WTC11 (cell line): ENCODE measurements around the gene TEAD1. TPM values are rescaled to one million over a fixed set of nuclear protein-coding genes. Genes with fewer than 3 reads are reported as not detected.

ENCODE experiments used
- ATAC-seq: fragments of 200-7000 bp; cut with Tn5 transposase; 2 replicates; pipeline ENCODE4 v1.10.0; 2021; ENCODE audit warnings: mild to moderate bottlenecking, moderate library complexity
- CTCF ChIA-PET: fragments of 300-600 bp; sonication (Branson Sonifier 250); formaldehyde crosslinking; loops from one replicate; lab custom pipeline; 2021; ENCODE audit warnings: antibody characterized with exemption; lab: Charles Lee
- POLR2A ChIA-PET: fragments of 350-600 bp; sonication (Branson Sonifier 250); formaldehyde crosslinking; loops from one replicate; lab custom pipeline; 2021; ENCODE audit warnings: antibody characterized with exemption; lab: Charles Lee
- DNase-seq: peaks from one replicate; pipeline ENCODE4 v3.0.0; 2021; ENCODE audit warnings: low spot score
- H3K27ac Mint-ChIP-seq: 2 replicates; pipeline ENCODE4 v1.8.0; 2021; ENCODE audit warnings: mixed read lengths
- H3K27me3 Mint-ChIP-seq: 2 replicates; pipeline ENCODE4 v1.8.0; 2021; ENCODE audit warnings: low read depth, mild to moderate bottlenecking, moderate library complexity, mixed read lengths
- H3K36me3 Mint-ChIP-seq: 2 replicates; pipeline ENCODE4 v1.8.0; 2021; ENCODE audit warnings: mixed read lengths
- H3K4me1 Mint-ChIP-seq: 2 replicates; pipeline ENCODE4 v1.8.0; 2022; ENCODE audit warnings: mixed read lengths
- H3K4me3 Mint-ChIP-seq: 2 replicates; pipeline ENCODE4 v1.8.0; 2021; ENCODE audit warnings: mild to moderate bottlenecking, moderate library complexity, mixed read lengths
- H3K9me3 Mint-ChIP-seq: 2 replicates; pipeline ENCODE4 v1.8.0; 2021; ENCODE audit warnings: mixed read lengths
- AFF4 ChIP-seq: sonication (generic); formaldehyde crosslinking; IDR thresholded peaks from 2 replicates; pipeline ENCODE4 v1.8.1; 2023; ENCODE audit warnings: mild to moderate bottlenecking, missing genetic modification reagents, borderline replicate concordance
- AR ChIP-seq: fragments of 250-450 bp; sonication (Bioruptor Pico); IDR thresholded peaks from 2 replicates; pipeline ENCODE4 v1.9.0; 2021; ENCODE audit warnings: mild to moderate bottlenecking
- ARID4B ChIP-seq: sonication (generic); formaldehyde crosslinking; IDR thresholded peaks from 2 replicates; pipeline ENCODE4 v1.8.0; 2023; ENCODE audit warnings: missing genetic modification reagents, mild to moderate bottlenecking, borderline replicate concordance
- ATF1 ChIP-seq: sonication (generic); formaldehyde crosslinking; IDR thresholded peaks from 2 replicates; pipeline ENCODE4 v1.8.1; 2023; ENCODE audit warnings: mild to moderate bottlenecking, moderate library complexity, missing genetic modification reagents
- E2F5 ChIP-seq: sonication (generic); formaldehyde crosslinking; IDR thresholded peaks from 2 replicates; pipeline ENCODE4 v1.8.1; 2022; ENCODE audit warnings: mild to moderate bottlenecking, moderate library complexity, missing genetic modification reagents
- ELF4 ChIP-seq: sonication (generic); formaldehyde crosslinking; IDR thresholded peaks from 2 replicates; pipeline ENCODE4 v1.8.1; 2022; ENCODE audit warnings: low read depth, mild to moderate bottlenecking, moderate library complexity, missing genetic modification reagents
- FOXP1 ChIP-seq: sonication (generic); formaldehyde crosslinking; IDR thresholded peaks from 2 replicates; pipeline ENCODE4 v1.8.0; 2022; ENCODE audit warnings: missing genetic modification reagents, mild to moderate bottlenecking, moderate library complexity, borderline replicate concordance
- FOXP4 ChIP-seq: sonication (generic); formaldehyde crosslinking; IDR thresholded peaks from 2 replicates; pipeline ENCODE4 v1.8.0; 2022; ENCODE audit warnings: mild to moderate bottlenecking, missing genetic modification reagents
- IRF2 ChIP-seq: sonication (generic); formaldehyde crosslinking; IDR thresholded peaks from 2 replicates; pipeline ENCODE4 v1.8.0; 2022; ENCODE audit warnings: low read depth, missing genetic modification reagents, borderline replicate concordance
- MXD4 ChIP-seq: fragments of 250-450 bp; sonication (Bioruptor Pico); IDR thresholded peaks from 2 replicates; pipeline ENCODE4 v1.8.0; 2021; ENCODE audit warnings: mild to moderate bottlenecking, moderate library complexity, borderline replicate concordance
- NFATC4 ChIP-seq: fragments of 250-450 bp; sonication (Bioruptor Pico); IDR thresholded peaks from 2 replicates; pipeline ENCODE4 v1.9.0; 2021; ENCODE audit warnings: mild to moderate bottlenecking
- NFYB ChIP-seq: sonication (generic); formaldehyde crosslinking; conservative IDR thresholded peaks from 2 replicates; pipeline ENCODE4 v1.8.0; 2022; ENCODE audit warnings: low read depth, missing genetic modification reagents
- RELA ChIP-seq: sonication (generic); formaldehyde crosslinking; IDR thresholded peaks from 2 replicates; pipeline ENCODE4 v1.8.1; 2022; ENCODE audit warnings: missing genetic modification reagents, mild to moderate bottlenecking, borderline replicate concordance
- SOX15 ChIP-seq: fragments of 250-450 bp; sonication (Bioruptor Pico); IDR thresholded peaks from 2 replicates; pipeline ENCODE4 v1.9.0; 2021; ENCODE audit warnings: mild to moderate bottlenecking
- TCF7 ChIP-seq: sonication (generic); formaldehyde crosslinking; IDR thresholded peaks from 2 replicates; pipeline ENCODE4 v1.8.0; 2022; ENCODE audit warnings: mild to moderate bottlenecking, low read depth, missing genetic modification reagents, moderate library complexity
- ZNF121 ChIP-seq: sonication (generic); formaldehyde crosslinking; IDR thresholded peaks from 2 replicates; pipeline ENCODE4 v1.8.0; 2023; ENCODE audit warnings: missing genetic modification reagents
- ZNF138 ChIP-seq: sonication (generic); formaldehyde crosslinking; conservative IDR thresholded peaks from 2 replicates; pipeline ENCODE4 v1.8.1; 2022; ENCODE audit warnings: mild to moderate bottlenecking, moderate library complexity, missing genetic modification reagents
- ZNF263 ChIP-seq: sonication (generic); formaldehyde crosslinking; IDR thresholded peaks from 2 replicates; pipeline ENCODE4 v1.8.1; 2022; ENCODE audit warnings: low read depth, mild to moderate bottlenecking, moderate library complexity, missing genetic modification reagents
- ZNF671 ChIP-seq: fragments of 250-450 bp; sonication (Bioruptor Pico); IDR thresholded peaks from 2 replicates; pipeline ENCODE4 v1.8.0; 2021; ENCODE audit warnings: mild to moderate bottlenecking
- total RNA-seq: library from RNA; stranded (reverse); gene quantifications from 3 replicates; pipeline ENCODE4 v1.2.3, GENCODE V29; 2021
- TF ChIP-seq, protein P1 (sequence below): sonication (generic); formaldehyde crosslinking; IDR thresholded peaks from 2 replicates; pipeline ENCODE4 v1.8.1; 2022; ENCODE audit warnings: low read depth, missing genetic modification reagents, borderline replicate concordance

Gene TEAD1
- total RNA-seq, 1 experiment from 2014 or later = 79.9 TPM

DNA sequence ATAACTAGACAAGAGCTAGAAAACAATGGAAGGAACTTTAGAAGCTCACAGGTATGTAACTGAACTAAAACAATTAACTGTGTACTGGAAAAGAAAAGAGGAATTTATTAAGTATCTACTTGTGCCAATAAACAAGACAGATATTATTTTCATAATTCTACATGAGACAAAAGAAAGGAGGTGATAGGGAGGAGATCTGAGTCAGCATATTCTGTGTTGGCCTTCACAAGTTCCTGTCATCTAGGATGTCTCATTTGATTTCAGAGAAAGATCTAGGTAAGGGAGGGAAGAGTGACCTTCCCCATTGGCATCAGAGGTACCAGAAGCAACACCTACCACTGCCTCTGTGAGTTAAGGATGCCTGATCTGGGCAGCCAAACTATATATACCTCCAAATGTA is 34.8 kb upstream of the TEAD1 start:
- no peak for DNase-seq
- Mint-ChIP-seq H3K27me3 (no peaks in the 10 kb centered on the region), H3K4me1 (peaks cover 11% of the 10 kb centered on the region), H3K36me3 (peaks cover 6% of the 10 kb centered on the region), H3K27ac (no peak overlapping the region), H3K9me3 (peaks cover 7% of the 10 kb centered on the region), H3K4me3 (no peak overlapping the region)
- no peak for ATAC-seq
- TF ChIP-seq IRF2 (CRISPR knock-in tag) (no peak), ZNF671 (no peak), ELF4 (no peak), ARID4B (CRISPR knock-in tag) (no peak), ATF1 (CRISPR knock-in tag) (no peak), AR (no peak), ZNF121 (CRISPR knock-in tag) (no peak)
- CTCF ChIA-PET = no interaction called here
- POLR2A ChIA-PET = no interaction called here

DNA sequence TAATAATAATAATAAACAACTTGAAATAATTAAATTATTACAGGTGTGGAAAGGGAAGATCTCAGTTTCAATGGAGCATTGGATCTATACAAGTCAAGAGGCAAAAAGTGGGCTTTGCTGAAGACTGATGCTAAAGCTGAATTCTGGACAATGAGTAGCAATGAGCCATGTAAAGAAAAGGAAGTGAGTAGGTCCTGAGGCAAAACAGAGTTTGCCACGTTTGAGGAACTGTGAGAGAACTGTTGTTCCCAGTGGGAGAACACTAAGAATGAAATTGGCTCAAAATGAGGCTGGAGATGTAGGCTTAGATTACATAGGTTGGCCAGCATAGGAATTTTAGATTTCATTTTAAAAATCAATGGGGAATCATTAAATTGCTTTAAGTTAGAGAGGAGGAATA is 33.9 kb upstream of the TEAD1 start:
- no peak for DNase-seq
- ChIA-PET CTCF (no interaction called here), POLR2A (no interaction called here)
- Mint-ChIP-seq H3K27ac (no peak overlapping the region), H3K36me3 (peaks cover 6% of the 10 kb centered on the region), H3K4me3 (no peak overlapping the region), H3K4me1 (peaks cover 11% of the 10 kb centered on the region), H3K9me3 (peaks cover 7% of the 10 kb centered on the region), H3K27me3 (no peaks in the 10 kb centered on the region)
- ATAC-seq = no peak
- TF ChIP-seq ZNF263 (CRISPR knock-in tag) (no peak), SOX15 (no peak), NFYB (CRISPR knock-in tag) (no peak), FOXP1 (no peak), MXD4 (CRISPR knock-in tag) (no peak), NFATC4 (no peak), FOXP4 (CRISPR knock-in tag) (no peak), ZNF138 (CRISPR knock-in tag) (no peak), AFF4 (CRISPR knock-in tag) (no peak), E2F5 (CRISPR knock-in tag) (no peak), RELA (CRISPR knock-in tag) (no peak), TCF7 (no peak)
- TF ChIP-seq, protein P1, sequence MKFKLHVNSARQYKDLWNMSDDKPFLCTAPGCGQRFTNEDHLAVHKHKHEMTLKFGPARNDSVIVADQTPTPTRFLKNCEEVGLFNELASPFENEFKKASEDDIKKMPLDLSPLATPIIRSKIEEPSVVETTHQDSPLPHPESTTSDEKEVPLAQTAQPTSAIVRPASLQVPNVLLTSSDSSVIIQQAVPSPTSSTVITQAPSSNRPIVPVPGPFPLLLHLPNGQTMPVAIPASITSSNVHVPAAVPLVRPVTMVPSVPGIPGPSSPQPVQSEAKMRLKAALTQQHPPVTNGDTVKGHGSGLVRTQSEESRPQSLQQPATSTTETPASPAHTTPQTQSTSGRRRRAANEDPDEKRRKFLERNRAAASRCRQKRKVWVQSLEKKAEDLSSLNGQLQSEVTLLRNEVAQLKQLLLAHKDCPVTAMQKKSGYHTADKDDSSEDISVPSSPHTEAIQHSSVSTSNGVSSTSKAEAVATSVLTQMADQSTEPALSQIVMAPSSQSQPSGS (CRISPR knock-in tag) = no peak
